Measurements from ENCODE around the gene KLF11.

Gene KLF11

GRCh38 chr2:10043256-10043905, at the start of gene KLF11:
KLF11 (plus strand) TSS chr2:10043550; CDS start chr2:10043717, 167 bp downstream.
- DNase-seq, result peak; percentile 83

DNA sequence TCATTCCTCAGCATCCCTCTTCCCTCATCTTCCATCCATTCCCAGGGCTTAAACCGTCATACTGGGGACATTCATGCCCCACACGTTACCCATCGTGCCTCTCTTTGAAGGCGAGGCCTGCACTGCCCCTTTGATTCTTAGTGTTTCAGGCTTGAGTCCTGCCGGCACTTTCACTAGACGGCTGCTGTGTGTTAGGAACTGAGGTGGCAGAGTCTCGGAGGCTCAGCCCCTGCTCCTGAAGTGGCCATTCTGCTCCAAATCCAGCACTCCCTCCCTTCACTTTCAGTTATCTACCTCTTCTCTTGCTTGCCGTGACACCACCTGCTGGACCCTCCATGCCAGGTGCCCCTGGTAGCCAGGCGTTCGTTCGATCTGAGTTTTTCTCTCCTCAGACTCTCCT, 48.9 kb upstream of the KLF11 start:
- no peak for DNase-seq

GRCh38 chr2:9995059-9995458, 48.3 kb upstream of the KLF11 start:
- no peak for DNase-seq

GRCh38 chr2:9996321-9996720, 47.0 kb upstream of the KLF11 start:
- DNase-seq, result no peak

- no peak for DNase-seq
These were observed 45.4 kb upstream of the KLF11 start for GRCh38 chr2:9997936-9998335.

DNA sequence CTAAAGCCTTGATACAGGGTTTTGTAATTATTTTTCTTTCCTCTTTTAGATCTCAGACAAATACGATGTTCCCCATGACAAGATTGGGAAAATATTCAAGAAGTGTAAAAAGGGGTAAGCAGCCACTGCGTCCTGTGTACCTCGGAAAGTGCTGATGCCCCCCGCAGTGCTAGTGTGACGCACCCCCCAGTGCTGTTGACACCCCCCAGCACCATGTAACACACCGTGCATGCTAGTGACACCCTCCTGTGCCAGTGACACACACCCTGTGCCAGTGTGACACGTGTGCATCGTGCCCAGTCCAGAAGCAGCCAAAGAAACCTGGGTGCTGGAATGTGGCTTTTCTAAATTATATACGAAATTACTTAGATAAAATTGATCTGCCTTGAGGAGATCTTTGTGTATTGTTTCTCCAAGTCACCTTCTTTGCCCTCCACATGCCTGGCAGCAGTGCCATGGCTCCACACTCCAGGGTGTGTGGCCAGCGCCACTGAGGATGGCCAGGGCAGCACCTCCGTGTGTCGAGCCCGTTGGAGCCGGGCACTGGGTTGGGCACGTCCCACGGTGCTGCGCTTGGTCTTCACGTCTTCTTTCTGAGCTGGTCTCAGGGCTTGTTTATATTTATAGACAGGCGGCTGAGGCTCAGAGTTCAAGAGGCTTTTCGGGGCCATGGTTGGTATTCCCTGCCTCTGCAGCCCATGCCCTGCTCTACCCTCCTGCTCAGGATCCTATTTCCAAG, 44.3 kb upstream of the KLF11 start:
- no peak for DNase-seq

DNA sequence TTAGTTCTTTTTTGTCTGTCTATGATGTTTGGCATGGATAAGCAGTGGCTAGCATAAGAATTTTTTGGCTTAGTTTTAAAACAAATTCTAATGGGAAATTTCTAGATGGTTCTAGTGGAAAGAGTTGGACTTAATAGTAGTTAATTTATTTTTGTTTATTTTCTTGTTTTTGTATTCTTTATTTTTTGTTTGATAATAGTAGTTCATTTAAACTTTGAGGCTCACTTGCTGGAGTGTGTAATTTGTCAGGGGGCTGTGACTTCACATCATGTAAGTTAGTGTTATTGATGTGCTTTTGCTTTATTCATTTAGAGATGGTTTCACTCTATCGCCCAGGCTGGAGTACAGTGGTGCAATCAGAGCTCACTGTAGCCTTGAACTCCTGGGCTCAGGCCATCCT, 43.7 kb upstream of the KLF11 start:
- DNase-seq, result no peak

DNA sequence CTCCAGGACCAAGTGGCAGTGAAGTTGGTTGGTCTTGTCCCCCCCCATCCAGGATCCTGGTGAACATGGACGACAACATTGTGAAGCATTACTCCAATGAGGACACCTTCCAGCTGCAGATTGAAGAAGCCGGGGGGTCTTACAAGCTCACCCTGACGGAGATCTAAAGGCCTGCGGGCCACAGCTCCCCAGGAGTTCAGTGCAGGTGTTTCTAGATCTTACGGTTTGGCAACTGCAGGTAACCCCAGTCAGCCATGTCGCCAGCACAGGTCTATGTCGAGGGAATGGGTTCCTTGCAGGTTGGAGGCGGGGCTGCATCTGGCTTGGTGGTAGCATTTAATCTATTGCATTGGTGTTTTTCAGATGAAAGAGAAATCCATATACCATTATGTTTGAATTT, 42.8 kb upstream of the KLF11 start:
- DNase-seq, result no peak

- no peak for DNase-seq
These were observed 41.8 kb upstream of the KLF11 start for GRCh38 chr2:10001586-10001985.

- DNase-seq, result no peak
These were observed 41.2 kb upstream of the KLF11 start for GRCh38 chr2:10002109-10002508.

DNA sequence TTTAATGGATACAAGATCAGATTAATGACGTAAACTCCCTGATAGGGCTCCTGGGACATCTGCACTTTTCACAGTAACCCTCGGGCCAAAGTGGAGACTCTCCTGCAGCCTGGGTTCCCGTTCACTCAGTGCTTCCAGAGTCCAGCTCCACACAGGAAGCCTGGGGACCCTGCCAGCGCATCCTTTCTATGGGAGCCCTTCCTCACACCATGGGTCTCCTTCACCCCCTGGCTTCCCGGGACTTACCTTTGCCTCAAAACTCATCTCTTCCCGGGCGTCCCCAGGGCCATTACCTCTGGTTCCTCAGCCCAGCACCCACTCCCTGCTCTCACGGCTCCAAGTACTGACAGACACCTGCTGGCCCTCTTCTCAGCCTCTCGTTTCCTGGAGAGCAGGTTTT, 40.7 kb upstream of the KLF11 start:
- DNase-seq, result no peak

DNA sequence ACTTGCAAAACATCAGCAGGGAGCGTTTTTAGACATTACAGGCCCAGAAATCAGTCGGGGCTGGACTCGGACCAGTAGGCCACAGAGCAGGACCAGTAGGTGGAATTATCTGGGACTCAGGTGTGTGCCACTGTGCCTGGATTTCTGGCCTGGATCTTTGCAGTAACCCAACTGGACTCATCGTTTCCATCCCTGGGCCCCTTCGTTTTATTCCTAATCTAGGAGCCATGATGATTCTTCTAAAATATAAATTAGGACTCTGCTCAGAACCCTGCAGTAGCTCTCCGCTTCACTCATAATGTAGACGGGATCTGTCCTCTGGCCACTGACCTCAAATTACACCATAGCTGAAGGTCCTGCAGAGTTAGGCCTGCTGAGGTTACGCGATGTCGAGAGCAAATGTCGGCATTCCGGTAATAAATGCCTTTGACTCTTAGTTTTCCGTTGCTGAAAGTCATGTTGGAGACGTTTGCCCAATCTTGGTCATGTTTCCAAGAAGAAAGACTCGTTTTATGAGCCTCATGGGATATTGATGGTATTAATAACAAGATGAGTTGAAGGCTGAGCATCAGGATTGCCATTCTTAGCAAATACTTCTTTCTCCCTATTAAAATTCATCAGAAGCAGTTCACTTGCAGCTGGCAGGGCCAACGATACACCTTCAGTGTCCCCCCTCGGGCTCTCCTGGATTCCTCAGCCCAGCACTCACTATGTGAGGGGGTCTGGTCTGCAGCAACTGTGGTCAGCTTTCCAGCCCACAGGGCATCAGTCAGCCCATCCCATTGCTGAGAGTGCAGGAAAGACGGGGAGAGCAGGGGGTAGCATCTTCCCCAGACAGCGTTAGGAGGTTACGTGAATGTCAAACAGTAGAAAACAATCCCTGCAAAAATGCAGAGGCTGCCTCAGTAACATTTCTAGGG, 39.9 kb upstream of the KLF11 start:
- DNase-seq, result no peak

GRCh38 chr2:10004401-10004800, 38.9 kb upstream of the KLF11 start:
- no peak for DNase-seq

DNA sequence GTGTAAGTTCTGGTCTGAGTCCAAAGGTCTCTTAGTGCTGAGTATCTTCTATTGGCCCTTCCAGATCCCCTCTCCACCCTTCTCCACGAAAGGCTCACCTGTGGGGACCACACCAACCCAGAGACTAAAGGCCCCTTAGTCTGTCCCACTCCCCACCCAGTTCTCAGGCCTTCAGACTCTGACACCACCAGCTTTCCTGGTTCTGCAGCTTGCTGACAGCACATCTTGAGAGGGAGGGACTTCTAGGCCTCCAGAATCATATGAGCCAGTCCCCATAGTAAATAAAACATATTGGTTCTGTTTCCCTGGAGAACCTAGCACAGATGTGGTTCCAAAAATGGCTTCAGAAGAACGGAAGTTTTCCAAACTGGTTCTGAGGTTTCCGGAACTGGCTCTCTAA, 38.5 kb upstream of the KLF11 start:
- no peak for DNase-seq

DNA sequence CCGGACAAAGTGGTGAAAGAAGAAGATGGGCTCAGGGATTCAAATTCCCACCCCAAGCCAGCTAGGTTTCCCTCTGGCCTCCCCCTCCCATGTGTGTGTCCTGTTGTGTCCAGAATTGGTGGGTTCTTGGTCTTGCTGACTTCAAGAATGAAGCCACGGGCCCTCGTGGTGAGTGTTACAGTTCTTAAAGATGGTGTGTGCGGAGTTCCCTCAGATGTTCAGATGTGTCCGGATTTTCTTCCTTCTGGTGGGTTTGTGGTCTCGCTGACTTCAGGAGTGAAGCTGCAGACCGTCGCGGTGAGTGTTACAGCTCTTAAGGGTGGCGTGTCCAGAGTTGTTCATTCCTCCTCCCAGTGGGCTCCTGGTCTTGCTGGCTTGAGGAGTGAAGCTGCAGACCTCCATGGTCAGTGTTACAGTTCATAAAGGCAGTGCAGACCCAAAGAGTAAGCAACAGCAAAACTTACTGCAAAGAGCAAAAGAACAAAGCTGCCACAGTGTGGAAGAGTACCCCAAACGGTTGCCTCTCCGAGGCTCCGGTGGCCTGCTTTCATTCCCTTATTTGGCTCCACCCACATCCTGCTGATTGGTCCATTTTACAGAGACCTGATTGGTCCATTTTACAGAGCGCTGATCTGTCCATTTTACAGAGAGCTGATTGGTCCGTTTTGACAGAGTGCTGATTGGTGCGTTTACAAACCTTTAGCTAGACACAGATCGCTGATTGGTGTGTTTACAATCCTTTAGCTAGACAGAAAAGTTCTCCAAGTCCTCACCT, 37.7 kb upstream of the KLF11 start:
- DNase-seq, result no peak

DNA sequence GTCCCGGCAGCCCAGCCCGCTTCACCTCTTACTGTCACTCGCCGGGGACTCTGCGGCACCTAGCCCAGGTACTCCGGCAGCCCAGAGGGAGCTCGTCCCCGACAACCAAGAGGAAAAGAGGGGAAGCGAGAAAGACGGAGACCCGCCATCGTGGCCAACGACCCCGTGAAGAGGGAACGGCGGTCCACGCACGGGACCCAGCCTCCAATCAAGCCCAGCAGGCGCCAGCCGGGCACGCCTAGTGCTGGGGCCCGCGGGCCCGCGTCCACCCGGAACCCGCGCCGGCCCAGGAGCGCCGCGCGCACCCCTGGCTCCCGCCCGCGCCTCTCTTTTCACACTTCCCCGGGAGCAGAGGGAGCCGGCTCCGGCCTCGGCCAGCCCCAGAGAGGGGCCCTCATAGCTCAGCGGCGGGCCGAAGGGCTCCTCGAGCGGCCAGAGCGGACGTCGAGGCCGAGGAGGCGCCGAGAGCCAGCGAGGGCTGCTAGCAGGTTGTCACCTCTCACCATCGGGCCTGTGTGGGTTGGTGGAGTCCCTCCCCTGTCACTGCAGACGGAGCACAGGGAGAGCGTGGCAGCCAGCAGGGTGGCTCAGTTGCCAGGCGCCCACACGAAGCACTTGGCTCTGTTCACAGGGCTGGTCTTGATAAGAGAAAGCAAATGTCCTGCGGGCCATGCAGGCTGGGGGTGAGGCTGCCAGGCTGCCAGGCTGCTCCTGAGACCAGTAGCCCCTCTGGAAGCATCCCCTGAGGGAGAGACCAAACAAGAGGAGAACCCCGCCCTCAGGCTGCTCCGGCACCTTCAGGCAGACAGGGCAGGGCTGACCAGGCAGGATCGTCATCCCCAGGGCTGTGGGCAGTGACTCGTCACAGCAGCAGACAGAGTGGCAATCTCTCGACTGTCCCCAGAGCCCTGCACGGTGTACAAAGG, 36.9 kb upstream of the KLF11 start:
- DNase-seq, result no peak

- DNase-seq, result no peak
These were observed 35.9 kb upstream of the KLF11 start for GRCh38 chr2:10007435-10007834.

- no peak for DNase-seq
These were observed 35.2 kb upstream of the KLF11 start for GRCh38 chr2:10007921-10008808.

DNA sequence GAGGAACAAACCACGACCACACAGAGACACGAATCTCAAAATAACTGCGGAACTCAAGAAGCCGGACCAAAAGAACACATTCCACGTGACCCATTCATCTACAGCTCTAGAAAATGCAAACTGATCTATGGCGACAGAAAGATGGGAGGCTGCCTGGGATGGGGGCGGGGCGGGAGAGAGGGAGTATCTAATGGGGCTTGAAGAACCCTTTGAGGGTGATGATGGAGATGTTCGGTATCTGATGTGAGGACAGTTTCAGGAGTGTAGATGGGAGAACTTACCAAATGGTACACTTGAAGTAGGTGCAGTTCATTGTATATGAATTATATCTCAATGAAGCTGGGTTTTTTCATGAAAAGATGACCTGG, 34.6 kb upstream of the KLF11 start:
- no peak for DNase-seq

- DNase-seq, result no peak
These were observed 34.0 kb upstream of the KLF11 start for GRCh38 chr2:10009271-10009810.

All from stimulated activated naive CD4-positive, alpha-beta T cell treated with Interleukin-2 at 50 U/mL for 16 hours (primary cell).